H1 (cell line): ENCODE data around the gene FLT3. TPM values are rescaled to one million over a fixed set of nuclear protein-coding genes. Genes with fewer than 3 reads are reported as not detected.

Experiments
- GABPA ChIP-seq: IDR thresholded peaks from 2 replicates; pipeline ENCODE4 v1.6.1; 2011; ENCODE audit warnings: mild to moderate bottlenecking, low read length, moderate library complexity, borderline replicate concordance; ENCODE audit not compliant: insufficient read depth
- polyA plus RNA-seq, 7 experiments: library from polyadenylated mRNA; depleted of rRNA in 3 of 7; stranded (reverse) in 5 of 7; unstranded in 2 of 7; fragments of >200 nt in 5 of 7; fragments of 200-250 nt in 2 of 7; gene quantifications; 1 replicate in 5 of 7; 2 replicates in 1 of 7; 4 replicates in 1 of 7; pipeline versions ENCODE4 v1.2.1 to v1.2.3, GENCODE V29; 2011 to 2013; ENCODE audit warnings: missing spikeins in 2 of 7, mixed read lengths in 2 of 7
- total RNA-seq: library from RNA; stranded (reverse); fragmentation: NEBNext Ultra II Directional; extraction: Animal tissue kit (Norgen Biotek cat#: 25700); gene quantifications from 2 replicates; pipeline ENCODE4 v1.2.1, GENCODE V29; 2021

Gene FLT3
- total and polyA plus RNA-seq, 2 of the 8 experiments (the other 6 are each of a cell fraction or from before 2014, with no cell fraction given) = 0.44 to 0.71 TPM

GRCh38 chr13:27967736-27968315 lies 132.6 kb downstream of the FLT3 start (continued):
- no peak for TF ChIP-seq GABPA
